ENCODE results near the gene ARFGEF2.

The ARFGEF2 gene

GRCh38 chr20:48905297-48905647 is 16.2 kb upstream of the ARFGEF2 start:
- no peak overlapping the region for H3K4ac ChIP-seq (ENCODE audit: low read depth in 1 of 2, low read length in 2 of 2)
- H2AK5ac ChIP-seq (ENCODE audit: low read length, severe bottlenecking): no peak overlapping the region
- no peaks in the 10 kb centered on the region for H3K36me3 ChIP-seq (ENCODE audit: control insufficient read depth in 1 of 2, insufficient read depth in 2 of 2, low read depth in 1 of 2, low read length in 2 of 2)
- H3K9me3 ChIP-seq (ENCODE audit: control insufficient read depth, low read length): peaks cover 15% of the 10 kb centered on the region
- H4K8ac ChIP-seq (ENCODE audit: low read length): no peak overlapping the region
- no peak for DNase-seq
- no peaks in the 10 kb centered on the region for H3K79me1 ChIP-seq (replicated peaks; ENCODE audit: low read length, poor library complexity, severe bottlenecking)
- no peak overlapping the region for H3K4me2 ChIP-seq (ENCODE audit: low read length, poor library complexity, severe bottlenecking)
- no peak overlapping the region for H2BK5ac ChIP-seq (ENCODE audit: low read depth, low read length, poor library complexity, severe bottlenecking)
- H2BK15ac ChIP-seq (ENCODE audit: low read depth, poor library complexity, severe bottlenecking): no peak overlapping the region
- no peak overlapping the region for H2AFZ ChIP-seq (ENCODE audit: low read depth, low read length)
- H3K4me3 ChIP-seq (ENCODE audit: insufficient read depth in 1 of 2, low read depth in 1 of 2, low read length in 2 of 2): no peak overlapping the region
- H3K9ac ChIP-seq (ENCODE audit: low read length): no peak overlapping the region
- no peak overlapping the region for H3K27ac ChIP-seq (ENCODE audit: low read length, poor library complexity, severe bottlenecking)
- H2BK12ac ChIP-seq (ENCODE audit: low read length in 2 of 2): no peak overlapping the region
- 60% methylated on average over 5 of the region's 5 CpGs for WGBS
- no peak overlapping the region for H3K18ac ChIP-seq (ENCODE audit: low read depth in 1 of 2, low read length in 2 of 2)
- no peak overlapping the region for H4K91ac ChIP-seq (ENCODE audit: low read length)
- H3K14ac ChIP-seq (ENCODE audit: low read length in 2 of 2): no peak overlapping the region
- H3K27me3 ChIP-seq (ENCODE audit: control insufficient read depth in 1 of 2, insufficient read depth in 1 of 2, low read length in 2 of 2): peaks cover 0 to 64% of the 10 kb centered on the region in 2 experiments
- H2BK120ac ChIP-seq (ENCODE audit: low read depth, low read length): no peak overlapping the region
- no peak overlapping the region for H3K23ac ChIP-seq (ENCODE audit: low read length in 2 of 2)
- peaks cover 3% of the 10 kb centered on the region for H3K4me1 ChIP-seq (ENCODE audit: control insufficient read depth, insufficient read depth, low read depth, low read length)

- WGBS: 62% methylated on average over 6 of the region's 7 CpGs
- H3K9ac ChIP-seq (ENCODE audit: low read length): no peak overlapping the region
- peaks cover 0 to 65% of the 10 kb centered on the region in 2 experiments for H3K27me3 ChIP-seq (ENCODE audit: control insufficient read depth in 1 of 2, insufficient read depth in 1 of 2, low read length in 2 of 2)
These were observed 15.2 kb upstream of the ARFGEF2 start for GRCh38 chr20:48906221-48906877.

GRCh38 chr20:48908656-48909319 is 12.7 kb upstream of the ARFGEF2 start:
- no peak overlapping the region for H3K14ac ChIP-seq (ENCODE audit: low read length in 2 of 2)
- no peak for DNase-seq
- no peak overlapping the region for H2BK12ac ChIP-seq (ENCODE audit: low read length in 2 of 2)

More at GRCh38 chr20:48906221-48906877, 15.2 kb upstream of the ARFGEF2 start:
- no peak overlapping the region for H3K4me2 ChIP-seq (ENCODE audit: low read length, poor library complexity, severe bottlenecking)
- H3K9me3 ChIP-seq (ENCODE audit: control insufficient read depth, low read length): peaks cover 15% of the 10 kb centered on the region
- no peak overlapping the region for H2BK15ac ChIP-seq (ENCODE audit: low read depth, poor library complexity, severe bottlenecking)
- no peak overlapping the region for H3K4me3 ChIP-seq (ENCODE audit: insufficient read depth in 1 of 2, low read depth in 1 of 2, low read length in 2 of 2)
- no peak overlapping the region for H2AFZ ChIP-seq (ENCODE audit: low read depth, low read length)
- no peak overlapping the region for H2BK12ac ChIP-seq (ENCODE audit: low read length in 2 of 2)
- no peak overlapping the region for H4K91ac ChIP-seq (ENCODE audit: low read length)
- H3K27ac ChIP-seq (ENCODE audit: low read length, poor library complexity, severe bottlenecking): no peak overlapping the region
- no peaks in the 10 kb centered on the region for H3K36me3 ChIP-seq (ENCODE audit: control insufficient read depth in 1 of 2, insufficient read depth in 2 of 2, low read depth in 1 of 2, low read length in 2 of 2)
- DNase-seq: no peak
- no peak overlapping the region for H3K18ac ChIP-seq (ENCODE audit: low read depth in 1 of 2, low read length in 2 of 2)
- H3K23ac ChIP-seq (ENCODE audit: low read length in 2 of 2): no peak overlapping the region
- H3K4me1 ChIP-seq (ENCODE audit: control insufficient read depth, insufficient read depth, low read depth, low read length): peaks cover 3% of the 10 kb centered on the region
- H3K14ac ChIP-seq (ENCODE audit: low read length in 2 of 2): no peak overlapping the region
- H2BK120ac ChIP-seq (ENCODE audit: low read depth, low read length): no peak overlapping the region
- H3K4ac ChIP-seq (ENCODE audit: low read depth in 1 of 2, low read length in 2 of 2): no peak overlapping the region
- no peak overlapping the region for H4K8ac ChIP-seq (ENCODE audit: low read length)
- H2AK5ac ChIP-seq (ENCODE audit: low read length, severe bottlenecking): no peak overlapping the region
- H3K79me1 ChIP-seq (replicated peaks; ENCODE audit: low read length, poor library complexity, severe bottlenecking): no peaks in the 10 kb centered on the region
- no peak overlapping the region for H2BK5ac ChIP-seq (ENCODE audit: low read depth, low read length, poor library complexity, severe bottlenecking)

GRCh38 chr20:48909910-48910309 is 11.6 kb upstream of the ARFGEF2 start:
- Histone ChIP-seq H3K36me3 (ENCODE audit: control insufficient read depth in 1 of 2, insufficient read depth in 2 of 2, low read depth in 1 of 2, low read length in 2 of 2) (no peaks in the 10 kb centered on the region), H2AK5ac (ENCODE audit: low read length, severe bottlenecking) (no peak overlapping the region), H3K4me3 (ENCODE audit: insufficient read depth in 1 of 2, low read depth in 1 of 2, low read length in 2 of 2) (no peak overlapping the region), H3K23ac (ENCODE audit: low read length in 2 of 2) (no peak overlapping the region), H3K18ac (ENCODE audit: low read depth in 1 of 2, low read length in 2 of 2) (peak overlapping the region in 1 of 2 experiments; percentile 28), H4K91ac (ENCODE audit: low read length) (no peak overlapping the region), H3K4me1 (ENCODE audit: control insufficient read depth, insufficient read depth, low read depth, low read length) (no peaks in the 10 kb centered on the region), H3K9me3 (ENCODE audit: control insufficient read depth, low read length) (peaks cover 15% of the 10 kb centered on the region), H2BK15ac (ENCODE audit: low read depth, poor library complexity, severe bottlenecking) (no peak overlapping the region), H2BK120ac (ENCODE audit: low read depth, low read length) (no peak overlapping the region), H2BK12ac (ENCODE audit: low read length in 2 of 2) (no peak overlapping the region), H3K79me1 (replicated peaks; ENCODE audit: low read length, poor library complexity, severe bottlenecking) (no peaks in the 10 kb centered on the region), H2AFZ (ENCODE audit: low read depth, low read length) (no peak overlapping the region), H3K27ac (ENCODE audit: low read length, poor library complexity, severe bottlenecking) (no peak overlapping the region), H3K4me2 (ENCODE audit: low read length, poor library complexity, severe bottlenecking) (no peak overlapping the region), H4K8ac (ENCODE audit: low read length) (no peak overlapping the region), H2BK5ac (ENCODE audit: low read depth, low read length, poor library complexity, severe bottlenecking) (no peak overlapping the region), H3K4ac (ENCODE audit: low read depth in 1 of 2, low read length in 2 of 2) (no peak overlapping the region), H3K14ac (ENCODE audit: low read length in 2 of 2) (no peak overlapping the region), H3K9ac (ENCODE audit: low read length) (no peak overlapping the region), H3K27me3 (ENCODE audit: control insufficient read depth in 1 of 2, insufficient read depth in 1 of 2, low read length in 2 of 2) (peaks cover 0 to 64% of the 10 kb centered on the region in 2 experiments)
- no peak for DNase-seq
- WGBS: 91% methylated on average over 2 of the region's 2 CpGs

More at GRCh38 chr20:48908656-48909319, 12.7 kb upstream of the ARFGEF2 start:
- Histone ChIP-seq H3K36me3 (ENCODE audit: control insufficient read depth in 1 of 2, insufficient read depth in 2 of 2, low read depth in 1 of 2, low read length in 2 of 2) (no peaks in the 10 kb centered on the region), H2AFZ (ENCODE audit: low read depth, low read length) (no peak overlapping the region), H3K4me3 (ENCODE audit: insufficient read depth in 1 of 2, low read depth in 1 of 2, low read length in 2 of 2) (no peak overlapping the region), H4K8ac (ENCODE audit: low read length) (no peak overlapping the region), H3K79me1 (replicated peaks; ENCODE audit: low read length, poor library complexity, severe bottlenecking) (no peaks in the 10 kb centered on the region), H2BK5ac (ENCODE audit: low read depth, low read length, poor library complexity, severe bottlenecking) (no peak overlapping the region), H3K27me3 (ENCODE audit: control insufficient read depth in 1 of 2, insufficient read depth in 1 of 2, low read length in 2 of 2) (peaks cover 0 to 70% of the 10 kb centered on the region in 2 experiments), H3K9me3 (ENCODE audit: control insufficient read depth, low read length) (peaks cover 15% of the 10 kb centered on the region), H3K4ac (ENCODE audit: low read depth in 1 of 2, low read length in 2 of 2) (no peak overlapping the region), H2BK120ac (ENCODE audit: low read depth, low read length) (no peak overlapping the region), H3K9ac (ENCODE audit: low read length) (no peak overlapping the region), H3K4me1 (ENCODE audit: control insufficient read depth, insufficient read depth, low read depth, low read length) (peaks cover 3% of the 10 kb centered on the region), H2BK15ac (ENCODE audit: low read depth, poor library complexity, severe bottlenecking) (no peak overlapping the region), H3K4me2 (ENCODE audit: low read length, poor library complexity, severe bottlenecking) (no peak overlapping the region), H3K27ac (ENCODE audit: low read length, poor library complexity, severe bottlenecking) (no peak overlapping the region), H3K23ac (ENCODE audit: low read length in 2 of 2) (no peak overlapping the region), H3K18ac (ENCODE audit: low read depth in 1 of 2, low read length in 2 of 2) (no peak overlapping the region), H2AK5ac (ENCODE audit: low read length, severe bottlenecking) (no peak overlapping the region), H4K91ac (ENCODE audit: low read length) (no peak overlapping the region)
- 50% methylated on average over 2 of the region's 2 CpGs for WGBS
